Measurements from ENCODE around the gene HOXA1.

Gene HOXA1

DNA sequence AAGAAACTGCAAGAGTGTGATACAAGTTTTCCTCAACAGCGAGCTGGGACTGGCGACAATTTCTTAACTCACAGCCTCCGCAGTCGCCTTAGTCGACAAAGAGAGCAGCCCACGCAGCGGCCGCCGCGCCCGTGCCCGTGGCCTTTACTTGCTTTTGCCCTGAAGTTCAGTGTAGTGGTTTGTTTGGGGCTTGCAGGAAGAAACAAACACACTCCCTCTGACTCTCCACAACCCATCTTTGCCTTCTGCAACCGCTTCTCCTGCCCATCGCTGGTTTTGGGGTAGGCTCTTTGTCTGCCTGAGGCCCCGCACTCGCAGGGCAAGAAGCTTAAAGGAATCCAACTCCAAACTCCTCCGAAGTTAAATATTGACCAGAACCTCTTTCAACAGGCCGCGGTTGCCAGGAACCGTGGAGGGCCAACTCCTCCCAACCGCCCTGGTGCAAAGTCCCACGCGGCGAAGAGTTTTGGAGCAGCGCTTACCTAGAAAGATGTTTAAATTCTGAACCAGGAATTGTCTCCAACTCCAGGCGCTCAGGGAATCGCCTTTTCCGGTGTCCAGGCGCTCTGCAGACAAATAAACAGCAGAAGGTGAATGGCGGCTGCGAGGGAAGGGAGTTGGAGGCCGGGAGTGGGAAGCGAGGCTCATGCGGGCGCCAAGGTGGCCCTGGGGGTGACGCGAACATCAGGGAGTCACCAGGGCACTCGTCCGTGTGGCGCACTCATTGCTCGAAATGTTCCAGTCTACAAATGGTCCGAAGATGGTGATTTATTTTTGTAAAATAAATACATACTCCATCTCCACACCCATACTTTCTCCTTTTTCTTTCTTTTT, 26.5 kb upstream of the HOXA1 start:
- CTCF ChIA-PET = no interaction called here
- Histone ChIP-seq H3K36me3 (ENCODE audit: control insufficient read depth in 4 of 4, insufficient read depth in 4 of 4, low read length in 3 of 4) (peaks cover 6 to 95% (median 74%) of the 10 kb centered on the region in 4 experiments), H3K9me3 (ENCODE audit: control extremely low read depth in 1 of 5, control insufficient read depth in 4 of 5, insufficient read depth in 2 of 5, low read depth in 1 of 5, low read length in 4 of 5) (no peaks in the 10 kb centered on the region), H3K4me3 (ENCODE audit: control insufficient read depth in 1 of 7, extremely low read depth in 1 of 7, insufficient read depth in 4 of 7, low read depth in 2 of 7, low read length in 6 of 7) (no peak overlapping the region), H3K27me3 (replicated peaks in 2 of 5; ENCODE audit: control insufficient read depth in 4 of 5, insufficient read depth in 5 of 5, low read length in 4 of 5) (no peaks in the 10 kb centered on the region), H3K4me1 (ENCODE audit: control extremely low read depth in 1 of 4, control insufficient read depth in 4 of 4, insufficient read depth in 4 of 4, low read length in 3 of 4) (peaks cover 0 to 5% (median 0%) of the 10 kb centered on the region in 4 experiments), H3K27ac (ENCODE audit: insufficient read depth in 1 of 2, low read depth in 1 of 2, low read length in 2 of 2, poor library complexity in 1 of 2, severe bottlenecking in 2 of 2) (no peak overlapping the region)
- POLR2A ChIA-PET = interaction anchor here (0.6 kb wide), 1 partner anchor 12 kb away, joined by 4 read pairs; no protein-coding TSS in a partner anchor
- no peak for DNase-seq
- WGBS (ENCODE audit: insufficient coverage) = 95% methylated on average over 25 of the region's 42 CpGs

DNA sequence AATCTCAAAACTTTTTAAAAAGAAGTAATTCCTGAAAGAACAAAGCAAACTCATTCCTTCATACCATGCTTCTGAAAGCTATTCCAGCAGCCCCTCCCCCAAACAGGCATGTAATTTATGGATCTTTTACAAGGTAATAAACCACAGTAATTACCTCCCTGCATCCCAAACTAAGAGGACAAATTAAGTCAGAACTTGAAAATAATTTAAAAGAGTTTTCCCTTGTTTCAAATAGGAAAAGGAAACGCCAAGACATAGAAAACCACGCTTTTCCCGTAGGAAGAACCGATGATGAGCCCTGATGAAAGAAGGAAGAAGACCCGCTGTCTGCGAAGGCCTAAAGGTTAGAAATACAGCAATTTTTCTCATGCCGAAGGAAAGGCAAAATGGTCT, 25.9 kb upstream of the HOXA1 start:
- H3K4me1 ChIP-seq (ENCODE audit: control extremely low read depth in 1 of 4, control insufficient read depth in 4 of 4, insufficient read depth in 4 of 4, low read length in 3 of 4) = peaks cover 0 to 5% (median 0%) of the 10 kb centered on the region in 4 experiments
- POLR2A ChIA-PET = no interaction called here
- no peak overlapping the region for H3K27ac ChIP-seq (ENCODE audit: insufficient read depth in 1 of 2, low read depth in 1 of 2, low read length in 2 of 2, poor library complexity in 1 of 2, severe bottlenecking in 2 of 2)
- no peak for DNase-seq
- CTCF ChIA-PET = no interaction called here
- no peak overlapping the region for H3K4me3 ChIP-seq (ENCODE audit: control insufficient read depth in 1 of 7, extremely low read depth in 1 of 7, insufficient read depth in 4 of 7, low read depth in 2 of 7, low read length in 6 of 7)
- no peaks in the 10 kb centered on the region for H3K9me3 ChIP-seq (ENCODE audit: control extremely low read depth in 1 of 5, control insufficient read depth in 4 of 5, insufficient read depth in 2 of 5, low read depth in 1 of 5, low read length in 4 of 5)
- WGBS (ENCODE audit: insufficient coverage) = 97% methylated on average over 7 of the region's 7 CpGs
- H3K36me3 ChIP-seq (ENCODE audit: control insufficient read depth in 4 of 4, insufficient read depth in 4 of 4, low read length in 3 of 4) = peaks cover 6 to 94% (median 75%) of the 10 kb centered on the region in 4 experiments
- H3K27me3 ChIP-seq (replicated peaks in 2 of 5; ENCODE audit: control insufficient read depth in 4 of 5, insufficient read depth in 5 of 5, low read length in 4 of 5) = no peaks in the 10 kb centered on the region

DNA sequence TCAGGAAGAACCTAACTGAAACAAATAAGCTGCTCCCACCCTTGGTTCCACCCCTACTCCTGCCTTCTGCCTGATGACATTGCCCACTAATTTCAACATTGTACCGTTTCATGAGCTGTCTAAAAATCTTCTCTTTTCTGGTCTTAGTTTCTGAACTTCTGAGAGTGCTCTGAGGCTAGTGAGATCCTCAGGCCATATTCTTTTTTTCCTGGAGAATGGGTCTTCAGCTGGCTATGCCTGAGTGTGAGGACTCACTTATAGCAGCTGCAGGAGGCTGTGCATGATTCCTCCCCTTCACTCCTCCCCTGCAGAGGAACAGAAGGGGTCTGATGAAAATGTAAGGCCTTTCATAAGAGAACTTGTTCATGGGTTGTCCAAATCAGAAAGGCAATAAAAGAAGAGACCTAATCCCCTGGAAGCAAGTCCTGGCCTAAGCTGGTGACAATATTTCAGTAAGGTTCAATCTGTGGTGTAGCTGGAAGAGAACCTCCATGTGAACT, 23.7 kb upstream of the HOXA1 start:
- H3K27me3 ChIP-seq (replicated peaks in 2 of 5; ENCODE audit: control insufficient read depth in 4 of 5, insufficient read depth in 5 of 5, low read length in 4 of 5) = no peaks in the 10 kb centered on the region
- H3K27ac ChIP-seq (ENCODE audit: insufficient read depth in 1 of 2, low read depth in 1 of 2, low read length in 2 of 2, poor library complexity in 1 of 2, severe bottlenecking in 2 of 2) = peak overlapping the region in 1 of 2 experiments; percentile 19
- ChIA-PET POLR2A (no interaction called here), CTCF (interaction anchor here (1.1 to 3.3 kb wide), 5 partner anchors 9 to 29 kb away, joined by 3 to 10 read pairs (median 4); partner anchors contain the start of genes HOXA4 and HOXA6)
- no peaks in the 10 kb centered on the region for H3K9me3 ChIP-seq (ENCODE audit: control extremely low read depth in 1 of 5, control insufficient read depth in 4 of 5, insufficient read depth in 2 of 5, low read depth in 1 of 5, low read length in 4 of 5)
- H3K4me3 ChIP-seq (ENCODE audit: control insufficient read depth in 1 of 7, extremely low read depth in 1 of 7, insufficient read depth in 4 of 7, low read depth in 2 of 7, low read length in 6 of 7) = no peak overlapping the region
- H3K4me1 ChIP-seq (ENCODE audit: control extremely low read depth in 1 of 4, control insufficient read depth in 4 of 4, insufficient read depth in 4 of 4, low read length in 3 of 4) = peaks cover 0 to 5% (median 0%) of the 10 kb centered on the region in 4 experiments
- DNase-seq = no peak
- H3K36me3 ChIP-seq (ENCODE audit: control insufficient read depth in 4 of 4, insufficient read depth in 4 of 4, low read length in 3 of 4) = peaks cover 10 to 91% (median 70%) of the 10 kb centered on the region in 4 experiments
- 80% methylated on average over 1 of the region's 1 CpG for WGBS (ENCODE audit: insufficient coverage)

DNA sequence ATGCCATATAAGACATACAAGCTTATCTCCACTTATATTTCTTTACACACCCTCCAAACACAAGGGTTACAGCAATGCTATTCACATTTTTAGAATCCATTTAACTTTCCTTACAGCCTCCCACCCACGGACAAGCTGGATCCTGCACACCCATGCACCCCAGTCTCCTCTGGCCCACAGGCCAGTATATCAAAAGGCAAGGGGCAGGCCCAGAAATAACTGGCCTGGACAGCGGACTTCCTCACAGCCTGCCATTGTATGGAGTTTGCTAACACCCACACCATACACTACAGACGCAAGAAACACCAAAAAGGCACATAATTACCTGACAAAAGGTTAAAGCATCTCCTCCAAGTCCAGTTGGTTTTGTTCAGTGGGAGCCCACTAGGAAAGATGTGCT, 22.8 kb upstream of the HOXA1 start:
- Histone ChIP-seq H3K27me3 (replicated peaks in 2 of 5; ENCODE audit: control insufficient read depth in 4 of 5, insufficient read depth in 5 of 5, low read length in 4 of 5) (no peaks in the 10 kb centered on the region), H3K9me3 (ENCODE audit: control extremely low read depth in 1 of 5, control insufficient read depth in 4 of 5, insufficient read depth in 2 of 5, low read depth in 1 of 5, low read length in 4 of 5) (no peaks in the 10 kb centered on the region), H3K36me3 (ENCODE audit: control insufficient read depth in 4 of 4, insufficient read depth in 4 of 4, low read length in 3 of 4) (peaks cover 10 to 84% (median 65%) of the 10 kb centered on the region in 4 experiments), H3K27ac (ENCODE audit: insufficient read depth in 1 of 2, low read depth in 1 of 2, low read length in 2 of 2, poor library complexity in 1 of 2, severe bottlenecking in 2 of 2) (no peak overlapping the region), H3K4me1 (ENCODE audit: control extremely low read depth in 1 of 4, control insufficient read depth in 4 of 4, insufficient read depth in 4 of 4, low read length in 3 of 4) (peaks cover 0 to 5% (median 0%) of the 10 kb centered on the region in 4 experiments), H3K4me3 (ENCODE audit: control insufficient read depth in 1 of 7, extremely low read depth in 1 of 7, insufficient read depth in 4 of 7, low read depth in 2 of 7, low read length in 6 of 7) (no peak overlapping the region)
- ChIA-PET POLR2A (interaction anchor here (0.6 kb wide), 1 partner anchor 254 kb away, joined by 3 read pairs; no protein-coding TSS in a partner anchor), CTCF (interaction anchor here (0.7 to 3.3 kb wide), 3 partner anchors 13 to 30 kb away, joined by 3 to 10 read pairs (median 3); partner anchors contain the start of genes HOXA4 and HOXA6)
- no peak for DNase-seq
- 93% methylated on average over 1 of the region's 3 CpGs for WGBS (ENCODE audit: insufficient coverage)

DNA sequence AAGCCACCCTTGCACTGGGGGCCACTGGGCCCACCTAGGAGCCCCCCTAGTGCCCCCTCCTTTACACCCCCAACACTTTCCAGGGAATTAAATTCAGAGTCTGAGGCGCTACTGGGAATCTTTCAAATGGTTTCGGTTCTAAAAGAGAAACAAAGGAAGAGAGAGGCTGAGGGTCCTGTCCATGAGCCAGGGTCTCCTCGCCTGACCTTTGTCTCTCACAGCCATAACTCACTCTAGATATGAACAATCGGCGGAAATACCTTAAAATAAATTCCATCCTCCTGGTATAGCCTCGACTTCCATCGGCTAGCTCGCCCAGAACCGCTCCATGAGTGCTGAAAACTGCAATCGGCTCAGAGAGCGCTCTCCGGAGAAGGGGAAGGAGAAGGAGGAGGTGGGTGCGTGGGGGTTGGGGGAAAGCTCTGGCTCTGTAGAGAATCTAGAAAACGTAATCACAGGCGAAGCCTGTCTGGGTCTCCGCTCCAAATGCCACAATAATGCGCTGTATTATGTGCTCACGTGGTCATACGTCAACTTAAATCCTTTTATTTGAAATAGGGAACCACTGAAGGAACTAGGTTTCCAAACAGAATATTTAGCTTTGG, 22.2 kb upstream of the HOXA1 start:
- H3K4me1 ChIP-seq (ENCODE audit: control extremely low read depth in 1 of 4, control insufficient read depth in 4 of 4, insufficient read depth in 4 of 4, low read length in 3 of 4) = peaks cover 0 to 2% (median 0%) of the 10 kb centered on the region in 4 experiments
- H3K27ac ChIP-seq (ENCODE audit: insufficient read depth in 1 of 2, low read depth in 1 of 2, low read length in 2 of 2, poor library complexity in 1 of 2, severe bottlenecking in 2 of 2) = no peak overlapping the region
- no peak for DNase-seq
- WGBS (ENCODE audit: insufficient coverage) = 95% methylated on average over 13 of the region's 19 CpGs
- no peak overlapping the region for H3K4me3 ChIP-seq (ENCODE audit: control insufficient read depth in 1 of 7, extremely low read depth in 1 of 7, insufficient read depth in 4 of 7, low read depth in 2 of 7, low read length in 6 of 7)
- peaks cover 10 to 84% (median 67%) of the 10 kb centered on the region in 4 experiments for H3K36me3 ChIP-seq (ENCODE audit: control insufficient read depth in 4 of 4, insufficient read depth in 4 of 4, low read length in 3 of 4)
- no peaks in the 10 kb centered on the region for H3K9me3 ChIP-seq (ENCODE audit: control extremely low read depth in 1 of 5, control insufficient read depth in 4 of 5, insufficient read depth in 2 of 5, low read depth in 1 of 5, low read length in 4 of 5)
- CTCF ChIA-PET = interaction anchor here (0.7 to 3.3 kb wide), 3 partner anchors 10 to 13 kb away, joined by 3 to 10 read pairs (median 5); partner anchors contain the start of gene HOXA4
- POLR2A ChIA-PET = interaction anchor here (0.6 kb wide), 1 partner anchor 253 kb away, joined by 3 read pairs; no protein-coding TSS in a partner anchor
- no peaks in the 10 kb centered on the region for H3K27me3 ChIP-seq (replicated peaks in 2 of 5; ENCODE audit: control insufficient read depth in 4 of 5, insufficient read depth in 5 of 5, low read length in 4 of 5)

DNA sequence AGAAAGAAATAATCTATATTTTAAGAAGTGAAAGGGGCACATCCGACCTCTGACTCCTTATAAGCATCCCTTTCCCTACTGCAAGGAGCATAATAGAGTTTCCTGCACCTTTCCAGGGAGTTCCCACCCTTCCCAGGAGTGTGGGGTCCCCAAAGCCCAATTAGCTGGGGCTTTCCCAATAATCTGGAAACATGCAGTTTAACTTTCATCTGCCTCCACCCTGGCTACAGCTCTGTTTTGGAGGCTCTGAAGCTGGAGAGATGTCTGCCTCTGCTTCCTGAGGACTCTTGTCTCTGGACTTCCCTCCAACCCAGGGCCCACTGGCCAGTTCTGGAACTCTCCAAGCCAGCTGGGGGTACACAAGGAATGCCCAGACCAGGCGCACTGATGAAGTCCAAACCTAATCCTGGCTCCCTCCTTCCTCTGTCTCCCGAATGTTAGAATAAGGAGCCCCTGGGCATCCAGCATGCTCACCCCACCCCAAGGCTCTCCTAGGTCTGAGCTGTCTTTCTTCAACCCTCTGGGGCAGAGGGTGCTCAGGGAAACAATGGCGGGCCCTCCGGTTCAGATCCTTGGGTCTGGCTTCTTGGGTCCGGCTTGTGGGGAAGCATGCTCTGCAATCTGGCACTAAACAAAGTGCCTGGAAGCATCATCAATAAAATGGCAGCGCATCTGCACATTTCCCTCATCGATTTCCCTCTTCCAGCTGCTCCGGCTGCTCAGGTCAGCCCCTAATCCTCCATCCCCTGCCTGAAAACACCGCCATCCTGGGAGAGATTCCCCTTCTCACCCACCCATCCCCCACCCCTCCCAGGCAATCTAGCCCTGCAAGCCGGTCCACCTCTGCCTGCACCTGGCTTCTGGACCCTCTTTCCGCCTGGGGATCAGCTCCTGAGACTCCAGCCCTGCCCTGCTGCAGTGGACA, 21.4 kb upstream of the HOXA1 start:
- Histone ChIP-seq H3K4me3 (ENCODE audit: control insufficient read depth in 1 of 7, extremely low read depth in 1 of 7, insufficient read depth in 4 of 7, low read depth in 2 of 7, low read length in 6 of 7) (no peak overlapping the region), H3K4me1 (ENCODE audit: control extremely low read depth in 1 of 4, control insufficient read depth in 4 of 4, insufficient read depth in 4 of 4, low read length in 3 of 4) (no peaks in the 10 kb centered on the region), H3K36me3 (ENCODE audit: control insufficient read depth in 4 of 4, insufficient read depth in 4 of 4, low read length in 3 of 4) (peaks cover 10 to 78% (median 62%) of the 10 kb centered on the region in 4 experiments), H3K27me3 (replicated peaks in 2 of 5; ENCODE audit: control insufficient read depth in 4 of 5, insufficient read depth in 5 of 5, low read length in 4 of 5) (no peaks in the 10 kb centered on the region), H3K9me3 (ENCODE audit: control extremely low read depth in 1 of 5, control insufficient read depth in 4 of 5, insufficient read depth in 2 of 5, low read depth in 1 of 5, low read length in 4 of 5) (no peaks in the 10 kb centered on the region), H3K27ac (ENCODE audit: insufficient read depth in 1 of 2, low read depth in 1 of 2, low read length in 2 of 2, poor library complexity in 1 of 2, severe bottlenecking in 2 of 2) (no peak overlapping the region)
- no peak for DNase-seq
- ChIA-PET CTCF (interaction anchor here (1.3 to 1.5 kb wide), 2 partner anchors 9 to 13 kb away, joined by 5 read pairs; partner anchors contain the start of gene HOXA4), POLR2A (no interaction called here)
- WGBS (ENCODE audit: insufficient coverage) = 96% methylated on average over 8 of the region's 12 CpGs
